Activated CD4-positive, alpha-beta T cell treated with anti-CD3 and anti-CD28 coated beads, Interleukin-2, Interleukin-4, amounts not matched to agents 100 ng/mL and 50 ng/mL, durations not matched to agents 16 hours and 8 hours (primary cell): ENCODE results near the gene LHPP.

ENCODE experiments used
- DNase-seq: peaks from one replicate; pipeline ENCODE4 v3.0.0-alpha.2; 2020; ENCODE audit warnings: low spot score

The LHPP gene

GRCh38 chr10:124448696-124449169 lies 12.9 kb upstream of the LHPP start:
- DNase-seq, result no peak

- no peak for DNase-seq
Measured at GRCh38 chr10:124449170-124450011, 12.2 kb upstream of the LHPP start.

GRCh38 chr10:124450012-124450782 lies 11.4 kb upstream of the LHPP start, which contains the start of gene NKX1-2:
NKX1-2 (minus strand) TSS chr10:124450035; CDS start chr10:124449943, 92 bp downstream.
- DNase-seq, result no peak

- no peak for DNase-seq
Measured at GRCh38 chr10:124450783-124451057, 10.9 kb upstream of the LHPP start.

- DNase-seq, result no peak
Measured at GRCh38 chr10:124451276-124451675, 10.3 kb upstream of the LHPP start.

GRCh38 chr10:124453960-124454610 lies 7.5 kb upstream of the LHPP start:
- DNase-seq, result no peak

GRCh38 chr10:124455441-124455840 lies 6.2 kb upstream of the LHPP start:
- DNase-seq, result no peak

- DNase-seq, result no peak
Measured at GRCh38 chr10:124458473-124458872, 3.1 kb upstream of the LHPP start.

GRCh38 chr10:124458889-124459288 lies 2.7 kb upstream of the LHPP start:
- no peak for DNase-seq

GRCh38 chr10:124459395-124459794 lies 2.2 kb upstream of the LHPP start:
- DNase-seq, result no peak

GRCh38 chr10:124460144-124460543 lies 1.5 kb upstream of the LHPP start:
- DNase-seq, result no peak

- no peak for DNase-seq
Measured at GRCh38 chr10:124462348-124462695, 699 bp downstream of the LHPP start.

- DNase-seq, result no peak
Measured at GRCh38 chr10:124464028-124464965, 2.7 kb downstream of the LHPP start.

GRCh38 chr10:124465003-124465776 lies 3.6 kb downstream of the LHPP start:
- DNase-seq, result no peak

GRCh38 chr10:124465777-124466488 lies 4.3 kb downstream of the LHPP start:
- no peak for DNase-seq

- no peak for DNase-seq
Measured at GRCh38 chr10:124467165-124467564, 5.5 kb downstream of the LHPP start.

GRCh38 chr10:124468624-124469023 lies 7.0 kb downstream of the LHPP start:
- DNase-seq, result no peak

- DNase-seq, result no peak
Measured at GRCh38 chr10:124469956-124470484, 8.4 kb downstream of the LHPP start.

- DNase-seq, result no peak
Measured at GRCh38 chr10:124470544-124471434, 9.2 kb downstream of the LHPP start.
